Spleen (tissue), 11 donors: ENCODE results near the gene TRUB2. TPM values are rescaled to one million over a fixed set of nuclear protein-coding genes. Genes with fewer than 3 reads are reported as not detected.
"Not testable (repeated sequence)": the region's sequence is repeated elsewhere in the genome, so short reads cannot be mapped to it uniquely, and the experiment has no call there.

ENCODE experiments used
- DNase-seq: peaks from one replicate; pipeline ENCODE4 v3.0.0-alpha.2; 2020
- H3K27ac ChIP-seq, 8 donors: fragments of 200-600 bp; sonication (generic) in 7 of 8; 1 replicate in 4 of 8; 2 replicates in 4 of 8; pipeline versions ENCODE4 v1.5.0 to v1.8.0; 2016 to 2021; ENCODE audit warnings: inconsistent platforms in 4 of 8, mild to moderate bottlenecking in 4 of 8, moderate library complexity in 1 of 8
- H3K27me3 ChIP-seq, 7 donors: fragments of 200-600 bp; sonication (generic) in 6 of 7; replicated peaks in 1 of 7; 1 replicate in 4 of 7; 2 replicates in 3 of 7; pipeline versions ENCODE4 v1.5.0 to v1.8.0; 2016 to 2021; ENCODE audit warnings: inconsistent platforms in 3 of 7, mild to moderate bottlenecking in 1 of 7
- H3K36me3 ChIP-seq, 6 donors: fragments of 200-600 bp; sonication (generic) in 5 of 6; 1 replicate in 4 of 6; 2 replicates in 2 of 6; pipeline versions ENCODE4 v1.5.0 to v1.8.0; 2016 to 2021; ENCODE audit warnings: inconsistent platforms in 2 of 6
- H3K4me1 ChIP-seq, 6 donors: fragments of 200-600 bp; sonication (generic) in 5 of 6; 1 replicate in 3 of 6; 2 replicates in 3 of 6; pipeline versions ENCODE4 v1.5.0 to v1.8.0; 2016 to 2021; ENCODE audit warnings: inconsistent platforms in 3 of 6
- H3K4me3 ChIP-seq, 8 donors: fragments of 200-600 bp; sonication (generic) in 7 of 8; 1 replicate in 4 of 8; 2 replicates in 4 of 8; pipeline versions ENCODE4 v1.5.0 to v1.8.0; 2016 to 2021; ENCODE audit warnings: inconsistent platforms in 4 of 8, mild to moderate bottlenecking in 4 of 8, moderate library complexity in 2 of 8
- H3K9me3 ChIP-seq, 8 donors: fragments of 200-600 bp; sonication (generic) in 7 of 8; 1 replicate in 4 of 8; 2 replicates in 4 of 8; pipeline versions ENCODE4 v1.5.0 to v1.8.0; 2016 to 2021; ENCODE audit warnings: inconsistent platforms in 4 of 8
- CTCF ChIP-seq, 11 experiments: fragments of 200-600 bp in 7 of 11; fragments of 450-650 bp in 4 of 11; sonication (generic) in 4 of 11; IDR thresholded peaks in 8 of 11; conservative IDR thresholded peaks in 3 of 11; 1 replicate in 7 of 11; 2 replicates in 4 of 11; pipeline versions ENCODE4 v1.4.0 to v1.8.0; 2016 to 2021; ENCODE audit warnings: antibody characterized with exemption in 11 of 11, inconsistent platforms in 4 of 11, mild to moderate bottlenecking in 1 of 11
- POLR2A ChIP-seq, 3 donors: fragments of 450-650 bp; IDR thresholded peaks; one replicate each; pipeline ENCODE4 v1.5.1; 2017; ENCODE audit warnings: antibody characterized with exemption in 3 of 3, mild to moderate bottlenecking in 1 of 3
- POLR2AphosphoS5 ChIP-seq, 3 donors: sonication (generic); formaldehyde crosslinking; IDR thresholded peaks; one replicate each; pipeline ENCODE4 v1.5.1; 2017; ENCODE audit warnings: antibody characterized with exemption in 3 of 3
- WGBS, 5 donors: extraction: QIAGEN DNeasy Blood & Tissue Kit in 3 of 5; methylation state at CpG; one replicate each; pipeline versions ENCODE4 v1.1.5 to v1.1.7; 2013 to 2018; 5-methylcytosine and 5-hydroxymethylcytosine counted together
- intact Hi-C: fragments of 100-400 bp; cut with DNase I; formaldehyde crosslinking; loops from one replicate; pipeline ENCODE4 v1.15.0; 2023; ENCODE audit warnings: low total_unique reads
- polyA plus RNA-seq, 3 donors: library from polyadenylated mRNA; stranded (reverse); fragments of 200-250 nt; gene quantifications; one replicate each; pipeline ENCODE4 v1.2.1, GENCODE V29; 2013
- total RNA-seq, 7 donors: library from RNA; depleted of rRNA in 3 of 7; stranded (reverse); fragments of >200 nt in 3 of 7; fragmentation: NEBNext Ultra II Directional in 4 of 7; extraction: Animal tissue kit (Norgen Biotek cat#: 25700) in 4 of 7; gene quantifications; one replicate each; pipeline versions ENCODE4 v1.1.0 to v1.2.1, GENCODE V29; 2016 to 2021
- donor health status: healthy with polysubstance abuse.
- donor health status: DM: no; HTN: no; CAD: no; lungs with moderate emphysema.
- donor health status: DM: no; HTN: no; CAD: no.
- donor health status: Bipolar disorder and iron deficiency.
- donor health status: healthy.
- donor health status: DM: no; HTN: no; CAD: no.
- donor health status: DM: yes; HTN: yes; CAD: no.

The TRUB2 gene
- total and polyA plus RNA-seq, 10 donors, result 9.0 to 19.2 (median 15.2) TPM

DNA sequence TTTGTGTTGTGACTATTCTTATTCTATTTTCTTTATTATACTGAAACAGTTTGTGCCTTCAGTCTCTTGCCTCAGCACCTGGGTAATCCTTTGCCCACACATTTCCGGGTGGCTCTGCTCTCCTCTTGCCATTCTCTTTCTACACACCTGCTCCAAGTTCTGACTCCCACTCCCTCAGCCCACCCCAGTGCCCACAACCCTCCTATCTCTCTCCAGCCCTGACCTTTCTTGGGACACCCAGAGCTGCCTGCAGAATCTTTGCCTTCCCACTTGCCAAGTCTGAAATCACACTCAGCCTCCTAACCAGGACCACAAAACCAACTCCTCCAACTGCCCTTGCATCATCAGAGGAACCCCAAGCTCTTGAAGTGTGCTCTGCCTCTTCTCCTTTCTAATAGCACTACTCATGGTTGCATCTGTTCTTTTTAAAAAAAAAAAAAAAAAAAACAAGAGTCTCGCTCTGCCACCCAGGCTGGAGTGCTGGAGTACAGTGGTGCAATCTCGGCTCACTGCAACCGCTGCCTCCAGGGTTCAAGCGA, 42.1 kb downstream of the TRUB2 start:
- H3K27ac ChIP-seq, result peak overlapping the region in 4 of 8 donors; percentile 51 to 61 (median 55)

GRCh38 chr9:128279088-128280073, 42.9 kb downstream of the TRUB2 start:
- intact Hi-C loops, H3K4me3 ChIP-seq, H3K36me3 ChIP-seq, H3K27me3 ChIP-seq, H3K9me3 ChIP-seq: not testable (repeated sequence)
- peak overlapping the region in 6 of 8 donors; percentile 19 to 61 (median 51) for H3K27ac ChIP-seq
- 61 to 78% (median 72%) methylated on average over 22 of the region's 22 CpGs for WGBS, 5 donors
- DNase-seq, result peak; percentile 77
- peak in 1 of 3 donors; percentile 21 for TF ChIP-seq POLR2A (IDR thresholded peaks at IDR 0.05)
- TF ChIP-seq POLR2AphosphoS5 (IDR thresholded peaks at IDR 0.05), result peak in 2 of 3 donors; percentile 33 to 69
- H3K4me1 ChIP-seq, result peaks cover 7 to 53% (median 30%) of the 10 kb centered on the region in 6 donors

More for the DNA sequence above, 42.1 kb downstream of the TRUB2 start:
- peaks cover 0 to 46% (median 22%) of the 10 kb centered on the region in 6 donors for H3K4me1 ChIP-seq
- peaks cover 0 to 5% (median under 1%) of the 10 kb centered on the region in 6 donors for H3K36me3 ChIP-seq
- intact Hi-C loops, result no loop called here
- H3K9me3 ChIP-seq, result no peaks in the 10 kb centered on the region
- no peak for DNase-seq
- WGBS, 5 donors, result 61 to 89% (median 72%) methylated on average over 5 of the region's 5 CpGs
- H3K4me3 ChIP-seq, result no peak overlapping the region
- no peaks in the 10 kb centered on the region for H3K27me3 ChIP-seq
- TF ChIP-seq POLR2A (IDR thresholded peaks at IDR 0.05) (no peak), CTCF (IDR thresholded peaks at IDR 0.05 in 8 of 11, conservative IDR thresholded peaks at IDR 0.05 in 3 of 11) (no peak), POLR2AphosphoS5 (IDR thresholded peaks at IDR 0.05) (no peak)

GRCh38 chr9:128276574-128277270, 45.5 kb downstream of the TRUB2 start:
- peaks cover 0 to 22% (median 15%) of the 10 kb centered on the region in 6 donors for H3K36me3 ChIP-seq
- no peak for TF ChIP-seq CTCF (IDR thresholded peaks at IDR 0.05 in 8 of 11, conservative IDR thresholded peaks at IDR 0.05 in 3 of 11)
- no peak for TF ChIP-seq POLR2AphosphoS5 (IDR thresholded peaks at IDR 0.05)

DNA sequence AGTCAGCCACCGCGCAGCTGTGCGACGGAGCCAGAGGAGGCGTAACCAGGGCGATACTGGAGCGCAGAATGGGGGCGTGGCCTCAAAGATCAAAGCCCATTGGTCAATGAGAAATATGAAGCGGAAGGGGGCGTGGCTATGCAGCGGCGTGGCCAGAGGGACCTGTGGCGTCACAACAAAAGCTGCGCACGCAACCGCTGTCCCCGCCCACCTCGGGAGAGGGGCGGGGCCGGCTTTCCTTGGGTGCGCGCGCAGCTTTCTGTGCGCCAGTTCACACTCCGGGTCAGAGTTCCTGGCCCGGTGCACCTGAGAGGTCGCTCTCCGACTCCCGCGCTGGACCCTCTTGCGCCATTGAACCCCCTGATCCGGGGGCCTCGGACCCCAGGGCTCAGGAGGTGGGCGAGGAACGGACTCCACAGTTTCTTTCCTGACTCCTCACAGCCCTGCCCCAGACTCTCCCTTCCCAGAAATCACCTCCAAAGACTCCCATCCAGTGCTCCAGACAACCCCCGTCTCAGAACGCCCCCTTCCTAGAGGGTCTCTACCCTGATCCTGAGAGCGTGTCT, 46.2 kb downstream of the TRUB2 start, which contains the start of gene SWI5:
Gene SWI5, plus strand, starts transcription at position 269 of the 566 bp plus-strand sequence.
- H3K9me3 ChIP-seq, result no peaks in the 10 kb centered on the region
- H3K36me3 ChIP-seq, result peaks cover 0 to 29% (median 20%) of the 10 kb centered on the region in 6 donors
- WGBS, 5 donors, result 0% methylated on average over 25 to 38 of the region's 38 CpGs
- peak within 1 kb of the TSS; percentile 84 to 95 (median 89) for H3K27ac ChIP-seq
- intact Hi-C loops, result no loop called here
- H3K4me1 ChIP-seq, result peaks cover 14 to 68% (median 39%) of the 10 kb centered on the region in 6 donors
- TF ChIP-seq POLR2A (IDR thresholded peaks at IDR 0.05) (peak; percentile 70 to 94 (median 81)), POLR2AphosphoS5 (IDR thresholded peaks at IDR 0.05) (peak; percentile 98 to 99 (median 98)), CTCF (IDR thresholded peaks at IDR 0.05 in 8 of 11, conservative IDR thresholded peaks at IDR 0.05 in 3 of 11) (peak in 3 of 11 experiments; percentile 10 to 39 (median 16))
- H3K4me3 ChIP-seq, result peak within 1 kb of the TSS; percentile 70 to 88 (median 80)
- H3K27me3 ChIP-seq, result no peaks in the 10 kb centered on the region
- DNase-seq, result peak; percentile 99

More at GRCh38 chr9:128276574-128277270, 45.5 kb downstream of the TRUB2 start:
- Histone ChIP-seq H3K4me3 (peak overlapping the region; percentile 66 to 88 (median 78)), H3K9me3 (no peaks in the 10 kb centered on the region), H3K27me3 (no peaks in the 10 kb centered on the region), H3K4me1 (peaks cover 14 to 68% (median 39%) of the 10 kb centered on the region in 6 donors), H3K27ac (peak overlapping the region; percentile 84 to 95 (median 89))
- no peak for DNase-seq
- 18 to 23% (median 20%) methylated on average over 23 of the region's 23 CpGs for WGBS, 5 donors
- intact Hi-C loops, result no loop called here
